ENCODE data around the gene OPN4.

DNA sequence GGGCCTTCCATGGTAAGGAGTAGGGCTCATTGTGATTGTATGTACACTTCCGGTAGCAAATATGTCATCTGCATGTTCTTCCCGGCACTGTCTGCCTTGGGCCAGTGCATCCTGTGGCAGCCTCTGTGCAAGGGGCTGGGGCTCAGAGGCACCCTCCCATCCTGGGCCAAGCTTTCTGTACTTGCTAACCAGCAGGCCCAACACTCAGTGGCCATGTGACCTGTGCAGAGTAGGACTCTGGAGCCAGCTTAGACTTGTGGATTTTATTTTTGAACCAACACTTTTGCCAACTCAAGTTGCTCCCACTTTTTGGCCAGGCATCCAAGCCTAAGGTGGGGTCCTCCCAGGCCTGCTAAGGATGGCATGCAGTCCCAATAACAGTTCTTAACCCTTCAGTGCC lies 38.9 kb downstream of the OPN4 start:
- TF ChIP-seq, protein P1, sequence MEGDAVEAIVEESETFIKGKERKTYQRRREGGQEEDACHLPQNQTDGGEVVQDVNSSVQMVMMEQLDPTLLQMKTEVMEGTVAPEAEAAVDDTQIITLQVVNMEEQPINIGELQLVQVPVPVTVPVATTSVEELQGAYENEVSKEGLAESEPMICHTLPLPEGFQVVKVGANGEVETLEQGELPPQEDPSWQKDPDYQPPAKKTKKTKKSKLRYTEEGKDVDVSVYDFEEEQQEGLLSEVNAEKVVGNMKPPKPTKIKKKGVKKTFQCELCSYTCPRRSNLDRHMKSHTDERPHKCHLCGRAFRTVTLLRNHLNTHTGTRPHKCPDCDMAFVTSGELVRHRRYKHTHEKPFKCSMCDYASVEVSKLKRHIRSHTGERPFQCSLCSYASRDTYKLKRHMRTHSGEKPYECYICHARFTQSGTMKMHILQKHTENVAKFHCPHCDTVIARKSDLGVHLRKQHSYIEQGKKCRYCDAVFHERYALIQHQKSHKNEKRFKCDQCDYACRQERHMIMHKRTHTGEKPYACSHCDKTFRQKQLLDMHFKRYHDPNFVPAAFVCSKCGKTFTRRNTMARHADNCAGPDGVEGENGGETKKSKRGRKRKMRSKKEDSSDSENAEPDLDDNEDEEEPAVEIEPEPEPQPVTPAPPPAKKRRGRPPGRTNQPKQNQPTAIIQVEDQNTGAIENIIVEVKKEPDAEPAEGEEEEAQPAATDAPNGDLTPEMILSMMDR (IDR thresholded peaks at IDR 0.05 in 8 of 11, conservative IDR thresholded peaks at IDR 0.05 in 3 of 11): no peak
- TF ChIP-seq POLR2A (IDR thresholded peaks at IDR 0.05): no peak
